ENCODE results near the gene ATPAF1. TPM values are rescaled to one million over a fixed set of nuclear protein-coding genes. Genes with fewer than 3 reads are reported as not detected.

ATPAF1 gene
- total and polyA plus RNA-seq, 8 donors: 32.6 to 88.8 (median 39.3) TPM

DNA sequence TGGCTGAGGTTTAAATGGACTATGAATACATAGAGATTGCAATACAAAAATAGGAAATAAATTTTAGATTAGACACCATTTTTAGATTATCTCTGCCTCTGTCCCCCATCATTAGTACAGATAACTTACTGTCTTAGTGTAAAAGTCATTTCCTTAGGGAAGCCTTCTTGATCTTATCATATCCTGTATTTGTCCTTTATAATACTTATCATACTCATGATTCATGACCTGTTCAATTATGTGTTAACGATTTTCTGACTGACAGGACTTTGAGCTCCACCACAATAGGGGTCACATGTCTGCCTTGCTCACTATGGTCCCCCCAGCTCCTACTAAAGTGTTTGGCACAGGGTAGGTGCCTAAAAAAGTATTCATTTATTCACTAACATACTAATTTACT lies 18.1 kb upstream of the ATPAF1 start:
- TF ChIP-seq POLR2AphosphoS5 (IDR thresholded peaks at IDR 0.05): no peak
- no peak for TF ChIP-seq CTCF (IDR thresholded peaks at IDR 0.05)
- no peak for TF ChIP-seq POLR2A (IDR thresholded peaks at IDR 0.05)
- no peak for TF ChIP-seq EP300 (IDR thresholded peaks at IDR 0.05)
- H3K9me3 ChIP-seq: no peaks in the 10 kb centered on the region
- H3K4me3 ChIP-seq: no peak overlapping the region
- no peaks in the 10 kb centered on the region for H3K27me3 ChIP-seq
- peaks cover 20 to 58% (median 45%) of the 10 kb centered on the region in 4 donors for H3K4me1 ChIP-seq
- DNase-seq: no peak
- peak overlapping the region in 2 of 5 donors; percentile 64 for H3K27ac ChIP-seq
- H3K36me3 ChIP-seq: peaks cover 59 to 100% (median 97%) of the 10 kb centered on the region in 4 donors
- intact Hi-C loops (cut with DNase I; ENCODE audit: low total_unique reads): no loop called here
- WGBS, 5 donors: 9 to 36% (median 28%) methylated on average over 1 of the region's 1 CpG

GRCh38 chr1:46684670-46685069 lies 16.5 kb upstream of the ATPAF1 start:
- peaks cover 20 to 56% (median 44%) of the 10 kb centered on the region in 4 donors for H3K4me1 ChIP-seq
- WGBS, 5 donors: 92 to 97% (median 95%) methylated on average over 2 of the region's 2 CpGs
- TF ChIP-seq POLR2A (IDR thresholded peaks at IDR 0.05) (no peak), EP300 (IDR thresholded peaks at IDR 0.05) (no peak), CTCF (IDR thresholded peaks at IDR 0.05) (no peak), POLR2AphosphoS5 (IDR thresholded peaks at IDR 0.05) (no peak)
- no peak for DNase-seq
- no peaks in the 10 kb centered on the region for H3K9me3 ChIP-seq
- peaks cover 55 to 100% (median 97%) of the 10 kb centered on the region in 4 donors for H3K36me3 ChIP-seq
- intact Hi-C loops (cut with DNase I; ENCODE audit: low total_unique reads): no loop called here
- H3K27ac ChIP-seq: no peak overlapping the region
- no peaks in the 10 kb centered on the region for H3K27me3 ChIP-seq
- no peak overlapping the region for H3K4me3 ChIP-seq

DNA sequence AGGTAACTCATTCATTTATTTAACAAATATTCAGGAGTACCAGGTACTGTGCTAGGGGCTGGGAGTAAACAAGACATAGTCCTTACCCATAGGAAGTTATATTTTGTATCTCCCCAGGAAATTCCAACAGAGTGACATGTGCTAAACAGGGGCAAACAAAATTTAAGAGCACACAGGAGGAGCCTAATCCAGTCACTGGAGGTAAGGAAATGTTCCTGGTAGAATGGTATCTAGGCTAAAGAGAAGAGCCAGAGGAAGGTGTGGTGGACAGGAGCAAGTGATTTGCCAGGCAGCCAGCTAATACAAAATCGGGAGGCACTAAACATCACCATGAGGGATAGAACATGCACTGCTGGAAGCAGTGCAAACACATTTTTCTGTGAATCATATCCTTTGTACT lies 13.9 kb upstream of the ATPAF1 start:
- 17 to 50% (median 39%) methylated on average over 1 of the region's 1 CpG for WGBS, 5 donors
- TF ChIP-seq POLR2A (IDR thresholded peaks at IDR 0.05): no peak
- TF ChIP-seq CTCF (IDR thresholded peaks at IDR 0.05): no peak
- TF ChIP-seq EP300 (IDR thresholded peaks at IDR 0.05): no peak
- Histone ChIP-seq H3K9me3 (no peaks in the 10 kb centered on the region), H3K27me3 (no peaks in the 10 kb centered on the region), H3K27ac (peak overlapping the region in 4 of 5 donors; percentile 30 to 60 (median 46)), H3K36me3 (peaks cover 57 to 100% (median 100%) of the 10 kb centered on the region in 4 donors), H3K4me3 (no peak overlapping the region), H3K4me1 (peaks cover 6 to 30% (median 22%) of the 10 kb centered on the region in 4 donors)
- DNase-seq: no peak
- intact Hi-C loops (cut with DNase I; ENCODE audit: low total_unique reads): no loop called here

GRCh38 chr1:46681333-46682034 lies 13.3 kb upstream of the ATPAF1 start:
- Histone ChIP-seq H3K4me1 (peaks cover under 1 to 25% (median 17%) of the 10 kb centered on the region in 4 donors), H3K27me3 (no peaks in the 10 kb centered on the region), H3K27ac (peak overlapping the region in 4 of 5 donors; percentile 30 to 60 (median 46)), H3K4me3 (no peak overlapping the region), H3K36me3 (peaks cover 57 to 100% (median 99%) of the 10 kb centered on the region in 4 donors), H3K9me3 (no peaks in the 10 kb centered on the region)
- WGBS, 5 donors: 29 to 56% (median 40%) methylated on average over 1 of the region's 1 CpG
- TF ChIP-seq POLR2A (IDR thresholded peaks at IDR 0.05): no peak
- TF ChIP-seq CTCF (IDR thresholded peaks at IDR 0.05): no peak
- no peak for TF ChIP-seq EP300 (IDR thresholded peaks at IDR 0.05)
- no peak for TF ChIP-seq POLR2AphosphoS5 (IDR thresholded peaks at IDR 0.05)
- intact Hi-C loops (cut with DNase I; ENCODE audit: low total_unique reads): no loop called here
- DNase-seq: no peak

Data from stomach (tissue), 9 donors.